ENCODE results near the gene PAK4. TPM values are rescaled to one million over a fixed set of nuclear protein-coding genes. Genes with fewer than 3 reads are reported as not detected.

Gene PAK4
- total and polyA plus RNA-seq, 9 of the 15 experiments (the other 6 are each of a cell fraction or from before 2014, with no cell fraction given), result 0.21 to 33.5 (median 5.8) TPM

GRCh38 chr19:39139971-39140453 lies 14.4 kb downstream of the PAK4 start (continued):
- TF ChIP-seq CCNT2 (IDR thresholded peaks at IDR 0.05; ENCODE audit: borderline replicate concordance, extremely low read depth, insufficient read length, low read depth, low read length) (peak; percentile 33), ZNF655 (CRISPR knock-in tag; IDR thresholded peaks at IDR 0.05) (no peak), IFI16 (CRISPR knock-in tag; IDR thresholded peaks at IDR 0.05) (no peak), ZNF217 (CRISPR knock-in tag; IDR thresholded peaks at IDR 0.05) (no peak), ZNF668 (CRISPR knock-in tag; IDR thresholded peaks at IDR 0.05) (no peak), DIDO1 (tag; IDR thresholded peaks at IDR 0.05; ENCODE audit: low read depth) (no peak), NR2C1 (IDR thresholded peaks at IDR 0.05) (no peak), NR2C1 (tag; IDR thresholded peaks at IDR 0.05) (no peak), ARID4B (CRISPR knock-in tag; IDR thresholded peaks at IDR 0.05) (no peak), ZNF263 (CRISPR knock-in tag; IDR thresholded peaks at IDR 0.05; ENCODE audit: borderline replicate concordance) (no peak), ZEB2 (IDR thresholded peaks at IDR 0.05) (no peak), ATF1 (CRISPR knock-in tag; IDR thresholded peaks at IDR 0.05) (no peak), ATF1 (tag; IDR thresholded peaks at IDR 0.05) (no peak), SIX5 (IDR thresholded peaks at IDR 0.05; ENCODE audit: borderline replicate concordance in 1 of 2, insufficient read depth in 1 of 2, low read depth in 1 of 2, low read length in 2 of 2) (no peak), KLF13 (tag; IDR thresholded peaks at IDR 0.05; ENCODE audit: borderline replicate concordance, low read depth) (no peak), DMBX1 (CRISPR knock-in tag; IDR thresholded peaks at IDR 0.05; ENCODE audit: borderline replicate concordance) (0 out of 2 replicates have a peak, but pooled peaks have one; percentile 17), BHLHE40 (IDR thresholded peaks at IDR 0.05; ENCODE audit: low read length) (peak; percentile 46; the same call in 1 of the 2 replicates), ZNF583 (CRISPR knock-in tag; IDR thresholded peaks at IDR 0.05) (no peak), ELK3 (CRISPR knock-in tag; IDR thresholded peaks at IDR 0.05) (no peak), COPS2 (conservative IDR thresholded peaks at IDR 0.05) (no peak), RB1 (IDR thresholded peaks at IDR 0.05; ENCODE audit: low read depth) (no peak)
- TF ChIP-seq, protein P1, sequence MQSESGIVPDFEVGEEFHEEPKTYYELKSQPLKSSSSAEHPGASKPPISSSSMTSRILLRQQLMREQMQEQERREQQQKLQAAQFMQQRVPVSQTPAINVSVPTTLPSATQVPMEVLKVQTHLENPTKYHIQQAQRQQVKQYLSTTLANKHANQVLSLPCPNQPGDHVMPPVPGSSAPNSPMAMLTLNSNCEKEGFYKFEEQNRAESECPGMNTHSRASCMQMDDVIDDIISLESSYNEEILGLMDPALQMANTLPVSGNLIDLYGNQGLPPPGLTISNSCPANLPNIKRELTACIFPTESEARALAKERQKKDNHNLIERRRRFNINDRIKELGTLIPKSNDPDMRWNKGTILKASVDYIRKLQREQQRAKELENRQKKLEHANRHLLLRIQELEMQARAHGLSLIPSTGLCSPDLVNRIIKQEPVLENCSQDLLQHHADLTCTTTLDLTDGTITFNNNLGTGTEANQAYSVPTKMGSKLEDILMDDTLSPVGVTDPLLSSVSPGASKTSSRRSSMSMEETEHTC (IDR thresholded peaks at IDR 0.05), result no peak
